Measurements from ENCODE around the gene LHFPL3.

GRCh38 chr7:104358446-104359132 lies 30.2 kb downstream of the LHFPL3 start:
- no peak for TF ChIP-seq CTCF (IDR thresholded peaks at IDR 0.05)
- no peak for TF ChIP-seq POLR2A (IDR thresholded peaks at IDR 0.05)
